ENCODE measurements around the gene MAGEB2.

DNA sequence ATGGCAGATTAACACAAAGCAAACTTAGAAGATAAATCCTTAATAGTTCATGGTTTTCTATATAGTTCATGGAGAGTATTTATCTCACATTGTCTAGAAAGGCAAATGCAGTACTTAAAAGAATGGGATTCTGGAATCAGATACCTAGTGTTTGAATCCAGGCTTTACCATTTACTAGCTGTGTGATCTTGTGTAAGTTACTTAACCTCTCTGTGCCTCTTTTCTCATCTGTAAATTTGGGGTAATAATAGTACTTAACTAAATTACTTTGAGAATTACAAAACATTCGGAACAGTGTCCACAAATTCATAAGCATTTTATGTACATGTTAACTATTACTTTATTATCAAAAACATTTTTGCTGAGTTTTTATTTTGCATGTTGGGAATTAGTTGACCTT is 47.4 kb downstream of the MAGEB2 start:
- TF ChIP-seq, protein P1, sequence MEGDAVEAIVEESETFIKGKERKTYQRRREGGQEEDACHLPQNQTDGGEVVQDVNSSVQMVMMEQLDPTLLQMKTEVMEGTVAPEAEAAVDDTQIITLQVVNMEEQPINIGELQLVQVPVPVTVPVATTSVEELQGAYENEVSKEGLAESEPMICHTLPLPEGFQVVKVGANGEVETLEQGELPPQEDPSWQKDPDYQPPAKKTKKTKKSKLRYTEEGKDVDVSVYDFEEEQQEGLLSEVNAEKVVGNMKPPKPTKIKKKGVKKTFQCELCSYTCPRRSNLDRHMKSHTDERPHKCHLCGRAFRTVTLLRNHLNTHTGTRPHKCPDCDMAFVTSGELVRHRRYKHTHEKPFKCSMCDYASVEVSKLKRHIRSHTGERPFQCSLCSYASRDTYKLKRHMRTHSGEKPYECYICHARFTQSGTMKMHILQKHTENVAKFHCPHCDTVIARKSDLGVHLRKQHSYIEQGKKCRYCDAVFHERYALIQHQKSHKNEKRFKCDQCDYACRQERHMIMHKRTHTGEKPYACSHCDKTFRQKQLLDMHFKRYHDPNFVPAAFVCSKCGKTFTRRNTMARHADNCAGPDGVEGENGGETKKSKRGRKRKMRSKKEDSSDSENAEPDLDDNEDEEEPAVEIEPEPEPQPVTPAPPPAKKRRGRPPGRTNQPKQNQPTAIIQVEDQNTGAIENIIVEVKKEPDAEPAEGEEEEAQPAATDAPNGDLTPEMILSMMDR (IDR thresholded peaks at IDR 0.05; ENCODE audit: low read depth, low read length): no peak
- TF ChIP-seq POLR2A (IDR thresholded peaks at IDR 0.05; ENCODE audit: extremely low read depth, insufficient read length): no peak
- TF ChIP-seq, protein P2, sequence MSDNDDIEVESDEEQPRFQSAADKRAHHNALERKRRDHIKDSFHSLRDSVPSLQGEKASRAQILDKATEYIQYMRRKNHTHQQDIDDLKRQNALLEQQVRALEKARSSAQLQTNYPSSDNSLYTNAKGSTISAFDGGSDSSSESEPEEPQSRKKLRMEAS (IDR thresholded peaks at IDR 0.05; ENCODE audit: low read depth, low read length): no peak
